Gastrocnemius medialis (tissue), 4 donors: Measurements from ENCODE around the gene UBE3A. TPM values are rescaled to one million over a fixed set of nuclear protein-coding genes. Genes with fewer than 3 reads are reported as not detected.

Experiments
- ATAC-seq, 2 donors: fragments of 150-250 bp; one replicate each; pipeline ENCODE4 v1.9.1; 2016
- DNase-seq, 2 donors: peaks; one replicate each; pipeline ENCODE4 v3.0.0-alpha.2; 2019
- H3K27ac ChIP-seq, 4 donors: fragments of 200-600 bp; sonication (generic); 1 replicate in 1 of 4; 2 replicates in 3 of 4; pipeline ENCODE4 v1.5.1; 2016 to 2018; ENCODE audit warnings: mild to moderate bottlenecking in 2 of 4, moderate library complexity in 1 of 4
- H3K27me3 ChIP-seq, 3 donors: fragments of 200-600 bp; sonication (generic) in 2 of 3; 1 replicate in 1 of 3; 2 replicates in 2 of 3; pipeline versions ENCODE4 v1.5.1 to v1.6.0; 2016 to 2019; ENCODE audit warnings: mild to moderate bottlenecking in 1 of 3, moderate library complexity in 1 of 3
- H3K36me3 ChIP-seq, 2 donors: fragments of 200-600 bp; sonication (generic) in 1 of 2; one replicate each; pipeline ENCODE4 v1.5.1; 2017 to 2018
- H3K4me1 ChIP-seq, 2 donors: fragments of 200-600 bp; sonication (generic) in 1 of 2; one replicate each; pipeline ENCODE4 v1.5.1; 2016 to 2017; ENCODE audit warnings: mild to moderate bottlenecking in 2 of 2
- H3K4me3 ChIP-seq, 4 donors: fragments of 200-600 bp; sonication (generic) in 3 of 4; 1 replicate in 1 of 4; 2 replicates in 3 of 4; pipeline ENCODE4 v1.5.1; 2016 to 2019; ENCODE audit warnings: mild to moderate bottlenecking in 2 of 4
- H3K9me3 ChIP-seq, 3 donors: fragments of 200-600 bp; sonication (generic) in 2 of 3; 1 replicate in 1 of 3; 2 replicates in 2 of 3; pipeline ENCODE4 v1.5.1; 2016 to 2019
- CTCF ChIP-seq, 5 experiments: fragments of 450-650 bp in 3 of 5; fragments of 200-600 bp in 2 of 5; sonication (generic) in 2 of 5; IDR thresholded peaks in 4 of 5; conservative IDR thresholded peaks in 1 of 5; 1 replicate in 4 of 5; 2 replicates in 1 of 5; pipeline ENCODE4 v1.5.1; 2016 to 2019; ENCODE audit warnings: antibody characterized with exemption in 5 of 5, mild to moderate bottlenecking in 3 of 5, moderate library complexity in 3 of 5
- POLR2A ChIP-seq, 2 donors: fragments of 450-650 bp; IDR thresholded peaks; one replicate each; pipeline ENCODE4 v1.6.1; 2017; ENCODE audit warnings: antibody characterized with exemption in 2 of 2, mild to moderate bottlenecking in 2 of 2, moderate library complexity in 2 of 2
- in situ Hi-C, 4 donors: fragments of 200-750 bp; cut with MboI; loops; one replicate each; pipeline versions ENCODE4 v1.15.0 to v1.8.0; 2017; ENCODE audit warnings: low sequenced_read_pairs in 4 of 4
- intact Hi-C: fragments of 100-400 bp; cut with DNase I; formaldehyde crosslinking; loops from one replicate; pipeline ENCODE4 v1.15.1; 2023; ENCODE audit warnings: low total_unique reads
- total RNA-seq, 4 donors: library from RNA; depleted of rRNA; stranded (reverse); fragments of >200 nt; gene quantifications; one replicate each; pipeline versions ENCODE4 v1.1.0 to v1.2.3, GENCODE V29; 2016

UBE3A gene
- total RNA-seq, 4 donors from 2014 or later: 107 to 154 (median 130) TPM

GRCh38 chr15:25450163-25450562 is 11.3 kb upstream of the UBE3A start:
- TF ChIP-seq POLR2A (IDR thresholded peaks at IDR 0.05) (no peak), CTCF (IDR thresholded peaks at IDR 0.05 in 4 of 5, conservative IDR thresholded peaks at IDR 0.05 in 1 of 5) (no peak)
- Histone ChIP-seq H3K4me3 (no peak overlapping the region), H3K36me3 (no peaks in the 10 kb centered on the region), H3K9me3 (peaks cover 0 to 2% (median 0%) of the 10 kb centered on the region in 3 donors), H3K27ac (no peak overlapping the region), H3K4me1 (no peaks in the 10 kb centered on the region), H3K27me3 (no peaks in the 10 kb centered on the region)
- intact Hi-C loops (no loop called here), in situ Hi-C loops (loop anchor here in 2 of 4 donors (25.0 kb wide), 2 partner anchors 313 to 463 kb away; no protein-coding TSS in a partner anchor)
- ATAC-seq: no peak
- DNase-seq: no peak

GRCh38 chr15:25446076-25446475 is 7.3 kb upstream of the UBE3A start:
- no peak for TF ChIP-seq POLR2A (IDR thresholded peaks at IDR 0.05)
- no peak for TF ChIP-seq CTCF (IDR thresholded peaks at IDR 0.05 in 4 of 5, conservative IDR thresholded peaks at IDR 0.05 in 1 of 5)
- H3K9me3 ChIP-seq: no peaks in the 10 kb centered on the region
- H3K4me3 ChIP-seq: no peak overlapping the region
- no peak overlapping the region for H3K27ac ChIP-seq
- no peaks in the 10 kb centered on the region for H3K4me1 ChIP-seq
- no peaks in the 10 kb centered on the region for H3K36me3 ChIP-seq
- intact Hi-C loops (no loop called here), in situ Hi-C loops (no loop called here)
- H3K27me3 ChIP-seq: no peaks in the 10 kb centered on the region
- DNase-seq: no peak
- ATAC-seq: no peak

- TF ChIP-seq CTCF (IDR thresholded peaks at IDR 0.05 in 4 of 5, conservative IDR thresholded peaks at IDR 0.05 in 1 of 5): no peak
- TF ChIP-seq POLR2A (IDR thresholded peaks at IDR 0.05): no peak
- intact Hi-C loops: no loop called here
- in situ Hi-C loops: no loop called here
- Histone ChIP-seq H3K27me3 (no peaks in the 10 kb centered on the region), H3K36me3 (no peaks in the 10 kb centered on the region), H3K4me3 (no peak overlapping the region), H3K27ac (no peak overlapping the region), H3K4me1 (no peaks in the 10 kb centered on the region), H3K9me3 (no peaks in the 10 kb centered on the region)
- DNase-seq: no peak
- ATAC-seq: no peak
These were observed 6.6 kb upstream of the UBE3A start for GRCh38 chr15:25445412-25445811.

GRCh38 chr15:25441111-25441510 is 2.3 kb upstream of the UBE3A start:
- intact Hi-C loops (no loop called here), in situ Hi-C loops (no loop called here)
- H3K27me3 ChIP-seq: no peaks in the 10 kb centered on the region
- ATAC-seq: no peak
- H3K36me3 ChIP-seq: no peaks in the 10 kb centered on the region
- peaks cover 17% of the 10 kb centered on the region in 2 donors for H3K4me1 ChIP-seq
- no peak overlapping the region for H3K27ac ChIP-seq
- H3K4me3 ChIP-seq: no peak overlapping the region
- H3K9me3 ChIP-seq: no peaks in the 10 kb centered on the region
- no peak for DNase-seq
- no peak for TF ChIP-seq POLR2A (IDR thresholded peaks at IDR 0.05)
- no peak for TF ChIP-seq CTCF (IDR thresholded peaks at IDR 0.05 in 4 of 5, conservative IDR thresholded peaks at IDR 0.05 in 1 of 5)

GRCh38 chr15:25439369-25439836 is 579 bp upstream of the UBE3A start:
- H3K36me3 ChIP-seq: no peaks in the 10 kb centered on the region
- no peaks in the 10 kb centered on the region for H3K27me3 ChIP-seq
- no peak for TF ChIP-seq CTCF (IDR thresholded peaks at IDR 0.05 in 4 of 5, conservative IDR thresholded peaks at IDR 0.05 in 1 of 5)
- no peak for TF ChIP-seq POLR2A (IDR thresholded peaks at IDR 0.05)
- H3K4me3 ChIP-seq: peak overlapping the region; percentile 78 to 100 (median 90)
- H3K9me3 ChIP-seq: no peaks in the 10 kb centered on the region
- peaks cover 32 to 33% of the 10 kb centered on the region in 2 donors for H3K4me1 ChIP-seq
- intact Hi-C loops (loop anchor here (1.0 to 5.0 kb wide), 6 partner anchors 42 to 482 kb away; no protein-coding TSS in a partner anchor), in situ Hi-C loops (loop anchor here in 2 of 4 donors (10.0 kb wide), 2 partner anchors 95 to 305 kb away; no protein-coding TSS in a partner anchor)
- ATAC-seq (peak in 1 of 2 donors; percentile 40), DNase-seq (peak in 1 of 2 donors; percentile 3)
- H3K27ac ChIP-seq: peak overlapping the region; percentile 91 to 100 (median 96)
